K562 (cell line): ENCODE data around the gene PNPO. TPM values are rescaled to one million over a fixed set of nuclear protein-coding genes. Genes with fewer than 3 reads are reported as not detected.

Source experiments
- ATF1 ChIP-seq, 2 experiments: fragments of 450-650 bp in 1 of 2; IDR thresholded peaks; 2 replicates each; pipeline ENCODE4 v1.6.1; 2016; ENCODE audit warnings: missing compliant biosample characterization in 1 of 2, missing genetic modification characterization in 1 of 2
- EP300 ChIP-seq: IDR thresholded peaks from 2 replicates; pipeline ENCODE4 v1.6.1; 2012; ENCODE audit warnings: low read length, improper control_type of control experiment
- HDAC2 ChIP-seq: fragments of 450-650 bp; IDR thresholded peaks from 2 replicates; pipeline ENCODE4 v1.6.1; 2016; ENCODE audit warnings: mild to moderate bottlenecking
- HNRNPUL1 ChIP-seq: fragments of 200-400 bp; formaldehyde crosslinking; IDR thresholded peaks from 2 replicates; pipeline ENCODE4 v1.6.1; 2017; ENCODE audit warnings: low read length
- ID3 ChIP-seq, 2 experiments: fragments of 250-450 bp in 1 of 2; fragments of 450-650 bp in 1 of 2; sonication (Bioruptor Pico) in 1 of 2; IDR thresholded peaks; 2 replicates each; pipeline versions ENCODE4 v1.6.1 to v1.8.0; 2016 to 2021; ENCODE audit warnings: mild to moderate bottlenecking in 2 of 2, moderate library complexity in 2 of 2, missing compliant biosample characterization in 1 of 2, missing genetic modification characterization in 1 of 2
- ILK ChIP-seq: fragments of 450-650 bp; IDR thresholded peaks from 2 replicates; pipeline ENCODE4 v1.6.1; 2016; ENCODE audit warnings: missing genetic modification characterization, low read depth, mild to moderate bottlenecking, missing compliant biosample characterization, moderate library complexity, borderline replicate concordance
- NFATC3 ChIP-seq: fragments of 450-650 bp; IDR thresholded peaks from 2 replicates; pipeline ENCODE4 v1.6.1; 2017; ENCODE audit warnings: mild to moderate bottlenecking
- NRF1 ChIP-seq, 2 experiments: fragments of 450-650 bp; IDR thresholded peaks in 1 of 2; conservative IDR thresholded peaks in 1 of 2; 2 replicates each; pipeline ENCODE4 v1.6.1; 2014; ENCODE audit warnings: mild to moderate bottlenecking in 2 of 2
- NUFIP1 ChIP-seq: fragments of 450-650 bp; IDR thresholded peaks from 2 replicates; pipeline ENCODE4 v1.6.1; 2018; ENCODE audit not compliant: partially characterized antibody
- RHOXF2B ChIP-seq: fragments of 250-450 bp; sonication (Bioruptor Pico); conservative IDR thresholded peaks from 2 replicates; pipeline ENCODE4 v1.5.1; 2021
- RUNX1 ChIP-seq: sonication (generic); IDR thresholded peaks from 2 replicates; pipeline ENCODE4 v1.6.1; 2016; ENCODE audit warnings: antibody characterized with exemption, low read depth
- TCF3 ChIP-seq: sonication (generic); formaldehyde crosslinking; IDR thresholded peaks from 2 replicates; pipeline ENCODE4 v1.4.0; 2020; ENCODE audit warnings: mild to moderate bottlenecking, missing genetic modification reagents
- TSC22D4 ChIP-seq: fragments of 450-650 bp; IDR thresholded peaks from 2 replicates; pipeline ENCODE4 v1.6.1; 2016; ENCODE audit warnings: missing genetic modification characterization, missing biosample characterization, control low read depth
- ZNF12 ChIP-seq: sonication (generic); formaldehyde crosslinking; IDR thresholded peaks from 2 replicates; pipeline ENCODE4 v1.4.0; 2020; ENCODE audit warnings: mild to moderate bottlenecking, missing genetic modification reagents
- ZNF436 ChIP-seq: fragments of 250-450, 450-650 bp; sonication (Bioruptor Pico); formaldehyde crosslinking; IDR thresholded peaks from 2 replicates; pipeline ENCODE4 v1.7.0; 2020; ENCODE audit warnings: mild to moderate bottlenecking
- polyA plus RNA-seq, 8 experiments: library from polyadenylated mRNA; depleted of rRNA in 4 of 8; stranded (reverse) in 5 of 8; unstranded in 3 of 8; fragments of >200 nt; fragmentation: Nextera tagmentation in 2 of 8; fragmentation: Illumina TruSeq in 1 of 8; extraction: Ambion mirVana in 2 of 8; extraction: Trizol in 1 of 8; gene quantifications; 2 replicates each; pipeline versions ENCODE4 v1.2.1 to v1.2.3, GENCODE V29; 2011 to 2014; ENCODE audit warnings: inconsistent platforms in 1 of 8, missing spikeins in 1 of 8
- total RNA-seq, 7 experiments: library from RNA; depleted of rRNA in 6 of 7; stranded (reverse); fragments of >200 nt in 6 of 7; fragmentation: Illumina TruSeq in 2 of 7; extraction: Trizol in 2 of 7; gene quantifications; 2 replicates each; pipeline versions ENCODE4 v1.2.1 to v1.2.3, GENCODE V29; 2011 to 2021; ENCODE audit warnings: low replicate concordance in 1 of 7
- TF ChIP-seq, protein P1 (sequence below): fragments of 450-650 bp; IDR thresholded peaks from 2 replicates; pipeline ENCODE4 v1.6.1; 2016; ENCODE audit warnings: low read depth, mild to moderate bottlenecking, moderate library complexity
- TF ChIP-seq, protein P2 (sequence below), 2 experiments: fragments of 450-650 bp in 1 of 2; sonication (generic) in 1 of 2; formaldehyde crosslinking; conservative IDR thresholded peaks; 2 replicates each; pipeline versions ENCODE4 v1.4.0 to v1.8.1; 2020 to 2022; ENCODE audit warnings: mild to moderate bottlenecking in 1 of 2, missing genetic modification reagents in 1 of 2
- TF ChIP-seq, protein P3 (sequence below): fragments of 250-450 bp; sonication (Bioruptor Pico); IDR thresholded peaks from 2 replicates; pipeline ENCODE4 v1.8.0; 2022; ENCODE audit warnings: moderate library complexity, mild to moderate bottlenecking, inconsistent platforms

Gene PNPO
- total and polyA plus RNA-seq, 9 of the 15 experiments (the other 6 are each of a cell fraction or from before 2014, with no cell fraction given), result 16.6 to 39.0 (median 27.4) TPM

GRCh38 chr17:47982645-47983390, 41.4 kb downstream of the PNPO start (continued):
- TF ChIP-seq NUFIP1 (no peak), TCF3 (CRISPR knock-in tag) (peak; percentile 47), RHOXF2B (CRISPR knock-in tag) (0 out of 2 replicates have a peak, but pooled peaks have one; percentile 11), ATF1 (CRISPR knock-in tag; IDR thresholded peaks at IDR 0.05) (no peak), ATF1 (tag; IDR thresholded peaks at IDR 0.05) (0 out of 2 replicates have a peak, but pooled peaks have one; percentile 9), EP300 (no peak), TSC22D4 (tag) (no peak), NFATC3 (no peak), RUNX1 (no peak), ZNF436 (no peak), ID3 (CRISPR knock-in tag; IDR thresholded peaks at IDR 0.05) (no peak), ID3 (tag; IDR thresholded peaks at IDR 0.05) (peak; percentile 15; the same call in 1 of the 2 replicates), HNRNPUL1 (0 out of 2 replicates have a peak, but pooled peaks have one; percentile 46), ZNF12 (CRISPR knock-in tag) (0 out of 2 replicates have a peak, but pooled peaks have one; percentile 41), ILK (tag) (no peak), NRF1 (conservative IDR thresholded peaks at IDR 0.05 in 1 of 2, IDR thresholded peaks at IDR 0.05 in 1 of 2) (peak in 1 of 2 experiments; percentile 29; a peak in 2 of 4 replicates), HDAC2 (no peak)
- TF ChIP-seq, protein P1, sequence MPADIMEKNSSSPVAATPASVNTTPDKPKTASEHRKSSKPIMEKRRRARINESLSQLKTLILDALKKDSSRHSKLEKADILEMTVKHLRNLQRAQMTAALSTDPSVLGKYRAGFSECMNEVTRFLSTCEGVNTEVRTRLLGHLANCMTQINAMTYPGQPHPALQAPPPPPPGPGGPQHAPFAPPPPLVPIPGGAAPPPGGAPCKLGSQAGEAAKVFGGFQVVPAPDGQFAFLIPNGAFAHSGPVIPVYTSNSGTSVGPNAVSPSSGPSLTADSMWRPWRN, result no peak
- TF ChIP-seq, protein P2, sequence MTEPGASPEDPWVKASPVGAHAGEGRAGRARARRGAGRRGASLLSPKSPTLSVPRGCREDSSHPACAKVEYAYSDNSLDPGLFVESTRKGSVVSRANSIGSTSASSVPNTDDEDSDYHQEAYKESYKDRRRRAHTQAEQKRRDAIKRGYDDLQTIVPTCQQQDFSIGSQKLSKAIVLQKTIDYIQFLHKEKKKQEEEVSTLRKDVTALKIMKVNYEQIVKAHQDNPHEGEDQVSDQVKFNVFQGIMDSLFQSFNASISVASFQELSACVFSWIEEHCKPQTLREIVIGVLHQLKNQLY (CRISPR knock-in tag; conservative IDR thresholded peaks at IDR 0.05), result 0 out of 4 replicates have a peak, but pooled peaks of 1 of the 2 experiments have one; percentile 31
- TF ChIP-seq, protein P3, sequence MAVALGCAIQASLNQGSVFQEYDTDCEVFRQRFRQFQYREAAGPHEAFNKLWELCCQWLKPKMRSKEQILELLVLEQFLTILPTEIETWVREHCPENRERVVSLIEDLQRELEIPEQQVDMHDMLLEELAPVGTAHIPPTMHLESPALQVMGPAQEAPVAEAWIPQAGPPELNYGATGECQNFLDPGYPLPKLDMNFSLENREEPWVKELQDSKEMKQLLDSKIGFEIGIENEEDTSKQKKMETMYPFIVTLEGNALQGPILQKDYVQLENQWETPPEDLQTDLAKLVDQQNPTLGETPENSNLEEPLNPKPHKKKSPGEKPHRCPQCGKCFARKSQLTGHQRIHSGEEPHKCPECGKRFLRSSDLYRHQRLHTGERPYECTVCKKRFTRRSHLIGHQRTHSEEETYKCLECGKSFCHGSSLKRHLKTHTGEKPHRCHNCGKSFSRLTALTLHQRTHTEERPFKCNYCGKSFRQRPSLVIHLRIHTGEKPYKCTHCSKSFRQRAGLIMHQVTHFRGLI, result 0 out of 2 replicates have a peak, but pooled peaks have one; percentile 26
